K562 (cell line): ENCODE results near the gene SUOX. TPM values are rescaled to one million over a fixed set of nuclear protein-coding genes. Genes with fewer than 3 reads are reported as not detected.

Experiments used
- ATAC-seq: fragments of 200-7000 bp; cut with Tn5 transposase; 3 replicates; pipeline ENCODE4 v1.9.1; 2020; ENCODE audit warnings: moderate library complexity
- BruUV-seq: library from RNA; stranded (reverse); fragments of 400-500 nt; replicated peaks from 2 replicates; lab custom pipeline; 2021; lab: Mats Ljungman, UMichigan
- CTCF ChIA-PET: fragments of 300-600 bp; formaldehyde crosslinking; extraction: SDS; loops from one replicate; lab custom pipeline; 2021; ENCODE audit warnings: low intra/inter-chr PET ratio; lab: Yijun Ruan, JAX
- POLR2A ChIA-PET: fragments of 300-600, 350-650 bp; sonication (Branson Sonifier 250); formaldehyde crosslinking; extraction: SDS; loops from one replicate; lab custom pipeline; 2021; ENCODE audit warnings: antibody characterized with exemption, inconsistent platforms; lab: Yijun Ruan, JAX
- DNase-seq, 4 experiments: peaks; one replicate each; pipeline versions ENCODE4 v3.0.0 to v3.0.0-alpha.2; 2011 to 2018; ENCODE audit warnings: low spot score in 3 of 4, mixed read lengths in 3 of 4; ENCODE audit errors: extremely low read depth in 1 of 4
- FAIRE-seq: peaks from 2 replicates; lab custom pipeline; 2011; peaks lifted over from hg19 to GRCh38; lab: Jason Lieb, UNC
- H2AFZ ChIP-seq: 2 replicates; pipeline ENCODE4 v1.6.0; 2011; ENCODE audit warnings: low read depth, low read length, control low read depth, inconsistent platforms
- H3K27ac ChIP-seq: fragments of 200-600 bp; 3 replicates; pipeline ENCODE4 v1.8.0; 2011; ENCODE audit warnings: low read depth, mild to moderate bottlenecking, control low read depth, inconsistent platforms, low read length, moderate library complexity, mixed read lengths; ENCODE audit errors: extremely low read depth
- H3K27me3 ChIP-seq, 2 experiments: fragments of 300-600 bp in 1 of 2; 2 replicates in 1 of 2; 3 replicates in 1 of 2; pipeline versions ENCODE4 v1.6.0 to v1.8.0; 2011; ENCODE audit warnings: inconsistent platforms in 2 of 2, low read length in 2 of 2, mild to moderate bottlenecking in 1 of 2, mixed read lengths in 1 of 2, moderate library complexity in 1 of 2; ENCODE audit not compliant: control insufficient read depth in 2 of 2, insufficient read depth in 2 of 2
- H3K36me3 ChIP-seq: fragments of 300-600 bp; 3 replicates; pipeline ENCODE4 v1.8.0; 2011; ENCODE audit warnings: mild to moderate bottlenecking, low read length, inconsistent platforms; ENCODE audit not compliant: control insufficient read depth, insufficient read depth
- H3K4me1 ChIP-seq, 2 experiments: fragments of 200-600 bp in 1 of 2; replicated peaks in 1 of 2; 2 replicates in 1 of 2; 3 replicates in 1 of 2; pipeline versions ENCODE4 v1.5.1 to v1.8.0; 2011; ENCODE audit warnings: inconsistent platforms in 2 of 2, low read length in 2 of 2, mild to moderate bottlenecking in 1 of 2, mixed read lengths in 1 of 2, moderate library complexity in 1 of 2; ENCODE audit not compliant: control insufficient read depth in 2 of 2, insufficient read depth in 2 of 2
- H3K4me2 ChIP-seq: 2 replicates; pipeline ENCODE4 v1.6.1; 2011; ENCODE audit warnings: low read length, control low read depth, inconsistent platforms, mixed read lengths; ENCODE audit not compliant: insufficient read depth
- H3K4me3 ChIP-seq: fragments of 200-600 bp; sonication (generic), shearing (Covaris generic); 2 replicates; pipeline ENCODE4 v1.5.1; 2016; ENCODE audit warnings: control low read depth, inconsistent platforms
- H3K79me2 ChIP-seq: fragments of 200-600 bp; 3 replicates; pipeline ENCODE4 v1.8.0; 2011; ENCODE audit warnings: low read length, inconsistent platforms; ENCODE audit not compliant: control insufficient read depth, insufficient read depth
- H3K9ac ChIP-seq, 2 experiments: 2 replicates each; pipeline versions ENCODE4 v1.6.0 to v1.6.1; 2011; ENCODE audit warnings: low read depth in 2 of 2, low read length in 2 of 2, control low read depth in 1 of 2, inconsistent platforms in 1 of 2, mild to moderate bottlenecking in 1 of 2, mixed read lengths in 1 of 2; ENCODE audit not compliant: insufficient read depth in 1 of 2
- H3K9me1 ChIP-seq: one replicate; pipeline ENCODE4 v1.6.0; 2011; ENCODE audit warnings: inconsistent platforms, mild to moderate bottlenecking, low read length, moderate library complexity; ENCODE audit not compliant: control insufficient read depth, insufficient read depth
- H3K9me3 ChIP-seq: replicated peaks from 2 replicates; pipeline ENCODE4 v1.5.1; 2011; ENCODE audit warnings: low read depth, low read length, inconsistent platforms; ENCODE audit not compliant: control insufficient read depth, insufficient read depth
- H4K20me1 ChIP-seq: replicated peaks from 2 replicates; pipeline ENCODE4 v1.6.1; 2011; ENCODE audit warnings: low read length, inconsistent platforms, mixed read lengths; ENCODE audit not compliant: control insufficient read depth, insufficient read depth
- BDP1 ChIP-seq: IDR thresholded peaks from 3 replicates; pipeline ENCODE4 v1.6.1; 2011; ENCODE audit not compliant: insufficient read length, insufficient read depth
- CEBPB ChIP-seq: fragments of 450-650 bp; IDR thresholded peaks from 2 replicates; pipeline ENCODE4 v1.6.1; 2016; ENCODE audit warnings: missing genetic modification characterization, missing compliant biosample characterization
- DMBX1 ChIP-seq: fragments of 250-450 bp; sonication (Bioruptor Pico); IDR thresholded peaks from 2 replicates; pipeline ENCODE4 v1.8.0; 2022; ENCODE audit warnings: inconsistent platforms, mild to moderate bottlenecking, moderate library complexity, borderline replicate concordance
- FOXP4 ChIP-seq: sonication (generic); formaldehyde crosslinking; IDR thresholded peaks from 2 replicates; pipeline ENCODE4 v1.8.0; 2022; ENCODE audit warnings: mild to moderate bottlenecking, missing genetic modification reagents, borderline replicate concordance
- HDAC1 ChIP-seq, 2 experiments: fragments of 450-650 bp; IDR thresholded peaks; 2 replicates each; pipeline ENCODE4 v1.6.1; 2016 to 2017; ENCODE audit warnings: inconsistent platforms in 1 of 2, mild to moderate bottlenecking in 1 of 2, moderate library complexity in 1 of 2
- KHSRP ChIP-seq: fragments of 450-650 bp; IDR thresholded peaks from 2 replicates; pipeline ENCODE4 v1.6.1; 2017
- MEF2D ChIP-seq: conservative IDR thresholded peaks from 2 replicates; pipeline ENCODE4 v1.6.1; 2016; ENCODE audit warnings: low read depth, missing genetic modification characterization, missing compliant biosample characterization
- MTF1 ChIP-seq: fragments of 250-450 bp; sonication (Bioruptor Pico); IDR thresholded peaks from 2 replicates; pipeline ENCODE4 v1.9.0; 2021; ENCODE audit warnings: moderate library complexity, mild to moderate bottlenecking, inconsistent platforms, borderline replicate concordance
- NR2C2 ChIP-seq, 2 experiments: fragments of 200-800 bp in 1 of 2; sonication (Bioruptor generic) in 1 of 2; sonication (generic) in 1 of 2; formaldehyde crosslinking in 1 of 2; IDR thresholded peaks; 2 replicates each; pipeline versions ENCODE4 v1.6.1 to v1.8.0; 2016 to 2022; ENCODE audit warnings: mild to moderate bottlenecking in 1 of 2, missing compliant biosample characterization in 1 of 2, missing genetic modification characterization in 1 of 2, missing genetic modification reagents in 1 of 2
- POLR2AphosphoS5 ChIP-seq: IDR thresholded peaks from 2 replicates; pipeline ENCODE4 v1.6.1; 2011; ENCODE audit warnings: mild to moderate bottlenecking, low read depth, low read length, moderate library complexity; ENCODE audit not compliant: control insufficient read depth, insufficient read depth
- PRPF4 ChIP-seq: fragments of 200-400 bp; formaldehyde crosslinking; IDR thresholded peaks from one replicate; pipeline ENCODE4 v1.6.1; 2017; ENCODE audit warnings: low read length, low read depth, mild to moderate bottlenecking; ENCODE audit not compliant: insufficient read depth, poor library complexity, severe bottlenecking
- SETDB1 ChIP-seq: IDR thresholded peaks from one replicate; pipeline ENCODE4 v1.6.1; 2012; ENCODE audit warnings: low read length, control low read depth, inconsistent platforms
- ZBTB49 ChIP-seq: sonication (generic); formaldehyde crosslinking; IDR thresholded peaks from 2 replicates; pipeline ENCODE4 v1.8.0; 2022; ENCODE audit warnings: missing genetic modification reagents, mild to moderate bottlenecking, borderline replicate concordance
- ZBTB7A ChIP-seq: IDR thresholded peaks from 2 replicates; pipeline ENCODE4 v1.6.1; 2011; ENCODE audit warnings: low read depth, mild to moderate bottlenecking, low read length, moderate library complexity, borderline replicate concordance; ENCODE audit not compliant: control insufficient read depth
- ZNF224 ChIP-seq: sonication (generic); formaldehyde crosslinking; IDR thresholded peaks from 2 replicates; pipeline ENCODE4 v1.8.0; 2022; ENCODE audit warnings: mild to moderate bottlenecking, missing genetic modification reagents
- ZNF431 ChIP-seq: sonication (generic); formaldehyde crosslinking; IDR thresholded peaks from 2 replicates; pipeline ENCODE4 v1.8.0; 2022; ENCODE audit warnings: mild to moderate bottlenecking, missing genetic modification reagents
- WGBS: fragments of 100-300 bp; shearing (Covaris generic); methylation state at CpG from one replicate; pipeline ENCODE4 v1.1.6; 2016; ENCODE audit warnings: low coverage, mixed read lengths; ENCODE audit not compliant: insufficient coverage; ENCODE audit errors: missing lambda C conversion rate; 5-methylcytosine and 5-hydroxymethylcytosine counted together
- in situ Hi-C: fragments of 300-500 bp; cut with MboI; formaldehyde crosslinking; loops from 4 replicates; pipeline ENCODE4 v1.15.0; 2018; ENCODE audit warnings: inconsistent platforms, mixed read lengths
- intact Hi-C: fragments of 100-400 bp; cut with micrococcal nuclease; formaldehyde crosslinking; loops from 2 replicates; pipeline ENCODE4 v1.14.2; 2022
- polyA plus RNA-seq, 8 experiments: library from polyadenylated mRNA; depleted of rRNA in 4 of 8; stranded (reverse) in 5 of 8; unstranded in 3 of 8; fragments of >200 nt; fragmentation: Nextera tagmentation in 2 of 8; fragmentation: Illumina TruSeq in 1 of 8; extraction: Ambion mirVana in 2 of 8; extraction: Trizol in 1 of 8; gene quantifications; 2 replicates each; pipeline versions ENCODE4 v1.2.1 to v1.2.3, GENCODE V29; 2011 to 2014; ENCODE audit warnings: inconsistent platforms in 1 of 8, missing spikeins in 1 of 8
- total RNA-seq, 7 experiments: library from RNA; depleted of rRNA in 6 of 7; stranded (reverse); fragments of >200 nt in 6 of 7; fragmentation: Illumina TruSeq in 2 of 7; extraction: Trizol in 2 of 7; gene quantifications; 2 replicates each; pipeline versions ENCODE4 v1.2.1 to v1.2.3, GENCODE V29; 2011 to 2021; ENCODE audit warnings: low replicate concordance in 1 of 7

Gene SUOX
- total and polyA plus RNA-seq, 9 of the 15 experiments (the other 6 are each of a cell fraction or from before 2014, with no cell fraction given): 9.2 to 39.7 (median 25.4) TPM

- TF ChIP-seq MTF1 (CRISPR knock-in tag) (no peak), ZNF224 (0 out of 2 replicates have a peak, but pooled peaks have one; percentile 68)
Observed at GRCh38 chr12:55974308-55974730, 22.8 kb upstream of the SUOX start (continued).

GRCh38 chr12:55978393-55978792 lies 18.7 kb upstream of the SUOX start:
- ATAC-seq: no peak
- H3K79me2 ChIP-seq: peaks cover 39% of the 10 kb centered on the region
- in situ Hi-C loops: no loop called here
- POLR2A ChIA-PET: interaction anchor here (0.7 kb wide), 1 partner anchor 149 kb away, joined by 4 read pairs; the partner anchor contains the start of gene DNAJC14
- H2AFZ ChIP-seq: no peak overlapping the region
- no peak overlapping the region for H3K4me3 ChIP-seq
- CTCF ChIA-PET: no interaction called here
- 96% methylated on average over 4 of the region's 7 CpGs for WGBS
- H3K4me2 ChIP-seq: no peak overlapping the region
- H3K9me1 ChIP-seq: no peaks in the 10 kb centered on the region
- H4K20me1 ChIP-seq: no peaks in the 10 kb centered on the region; the same call in 1 of the 2 replicates
- H3K9ac ChIP-seq: no peak overlapping the region
- peaks cover 10 to 21% of the 10 kb centered on the region in 2 experiments for H3K4me1 ChIP-seq
- no peaks in the 10 kb centered on the region for H3K9me3 ChIP-seq
- intact Hi-C loops: no loop called here
- no peak for DNase-seq
- BruUV-seq: no TSS peak
- no peak for FAIRE-seq
- H3K27me3 ChIP-seq: no peaks in the 10 kb centered on the region
- no peak overlapping the region for H3K27ac ChIP-seq
- H3K36me3 ChIP-seq: peaks cover 30% of the 10 kb centered on the region
- TF ChIP-seq PRPF4: no peak
- no peak for TF ChIP-seq SETDB1
- TF ChIP-seq ZBTB7A: no peak
- TF ChIP-seq ZBTB49: no peak
- TF ChIP-seq POLR2AphosphoS5: no peak
- no peak for TF ChIP-seq DMBX1 (CRISPR knock-in tag)
- no peak for TF ChIP-seq KHSRP
- no peak for TF ChIP-seq FOXP4 (CRISPR knock-in tag)
- TF ChIP-seq MEF2D (tag): no peak
- no peak for TF ChIP-seq CEBPB
- TF ChIP-seq ZNF431 (CRISPR knock-in tag): no peak
- TF ChIP-seq BDP1: no peak
- no peak for TF ChIP-seq HDAC1 (IDR thresholded peaks at IDR 0.05)
- TF ChIP-seq NR2C2 (CRISPR knock-in tag; IDR thresholded peaks at IDR 0.05): no peak
- TF ChIP-seq NR2C2 (tag; IDR thresholded peaks at IDR 0.05): no peak
